ENCODE results near the gene ZNF629.
"Not testable (repeated sequence)": the region's sequence is repeated elsewhere in the genome, so short reads cannot be mapped to it uniquely, and the experiment has no call there.

Gene ZNF629

DNA sequence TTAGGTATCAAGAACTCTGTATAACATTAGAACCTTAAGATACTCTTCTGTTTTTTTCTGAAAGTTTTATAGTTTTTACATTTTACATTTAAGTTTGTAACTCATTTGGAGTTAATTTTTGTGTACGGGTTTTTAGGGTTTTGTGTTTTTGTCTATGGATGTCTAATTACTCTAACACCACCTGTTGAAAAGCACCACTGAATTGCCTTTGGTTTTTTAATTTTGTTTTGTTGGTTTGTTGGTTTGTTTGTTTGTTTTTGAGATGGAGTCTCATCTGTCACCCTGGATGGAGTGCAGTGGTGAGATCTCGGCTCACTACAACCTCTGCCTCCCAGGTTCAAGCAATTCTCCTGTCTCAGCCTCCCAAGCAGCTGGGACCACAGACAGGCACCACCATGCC, 29.8 kb upstream of the ZNF629 start:
- TF ChIP-seq, protein P1, sequence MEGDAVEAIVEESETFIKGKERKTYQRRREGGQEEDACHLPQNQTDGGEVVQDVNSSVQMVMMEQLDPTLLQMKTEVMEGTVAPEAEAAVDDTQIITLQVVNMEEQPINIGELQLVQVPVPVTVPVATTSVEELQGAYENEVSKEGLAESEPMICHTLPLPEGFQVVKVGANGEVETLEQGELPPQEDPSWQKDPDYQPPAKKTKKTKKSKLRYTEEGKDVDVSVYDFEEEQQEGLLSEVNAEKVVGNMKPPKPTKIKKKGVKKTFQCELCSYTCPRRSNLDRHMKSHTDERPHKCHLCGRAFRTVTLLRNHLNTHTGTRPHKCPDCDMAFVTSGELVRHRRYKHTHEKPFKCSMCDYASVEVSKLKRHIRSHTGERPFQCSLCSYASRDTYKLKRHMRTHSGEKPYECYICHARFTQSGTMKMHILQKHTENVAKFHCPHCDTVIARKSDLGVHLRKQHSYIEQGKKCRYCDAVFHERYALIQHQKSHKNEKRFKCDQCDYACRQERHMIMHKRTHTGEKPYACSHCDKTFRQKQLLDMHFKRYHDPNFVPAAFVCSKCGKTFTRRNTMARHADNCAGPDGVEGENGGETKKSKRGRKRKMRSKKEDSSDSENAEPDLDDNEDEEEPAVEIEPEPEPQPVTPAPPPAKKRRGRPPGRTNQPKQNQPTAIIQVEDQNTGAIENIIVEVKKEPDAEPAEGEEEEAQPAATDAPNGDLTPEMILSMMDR (conservative IDR thresholded peaks at IDR 0.05; ENCODE audit: low read length): no peak
- no peak for DNase-seq (ENCODE audit: low read depth)

DNA sequence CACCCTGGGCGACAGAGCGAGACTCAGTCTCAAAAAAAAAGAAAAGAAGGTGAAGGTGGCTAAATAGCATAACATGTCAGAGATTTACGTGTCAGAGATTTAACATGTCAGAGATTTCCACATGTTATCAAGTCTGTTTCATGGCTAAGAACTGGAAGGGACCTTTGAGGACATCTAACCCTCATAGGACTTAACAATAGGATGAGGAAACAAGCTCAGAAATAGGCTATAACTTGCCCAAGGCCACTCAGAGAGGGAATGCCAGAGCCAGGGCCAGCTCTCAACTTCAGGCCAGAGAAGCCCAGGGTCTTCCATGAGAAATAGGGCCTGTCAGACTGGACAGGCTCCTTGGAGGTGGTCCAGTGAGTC, 26.8 kb upstream of the ZNF629 start:
- peak overlapping the region; percentile 62 for H3K4me3 ChIP-seq (ENCODE audit: low read length)
- TF ChIP-seq, protein P1 (conservative IDR thresholded peaks at IDR 0.05; ENCODE audit: low read length): no peak
- DNase-seq (ENCODE audit: low read depth): no peak

More for the DNA sequence above, 29.8 kb upstream of the ZNF629 start:
- no peak overlapping the region for H3K4me3 ChIP-seq (ENCODE audit: low read length)

DNA sequence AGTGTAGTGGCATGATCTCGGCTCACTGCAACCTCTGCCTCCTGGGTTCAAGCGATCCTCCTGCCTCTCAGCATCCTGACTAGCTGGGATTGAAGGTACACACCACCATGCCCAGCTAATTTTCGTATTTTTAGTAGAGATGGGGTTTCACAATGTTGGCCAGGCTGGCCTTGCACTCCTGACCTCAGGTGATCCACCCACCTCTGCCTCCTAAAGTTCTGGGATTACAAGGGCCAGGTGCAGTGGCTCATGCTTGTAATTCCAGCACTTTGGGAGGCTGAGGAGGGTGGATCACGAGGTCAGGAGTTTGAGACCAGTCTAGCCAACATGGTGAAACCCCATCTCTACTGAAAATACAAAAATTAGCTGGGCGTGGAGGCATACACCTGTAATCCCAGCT, 22.7 kb upstream of the ZNF629 start:
- not testable (repeated sequence) for DNase-seq (ENCODE audit: low read depth); H3K4me3 ChIP-seq (ENCODE audit: low read length)

DNA sequence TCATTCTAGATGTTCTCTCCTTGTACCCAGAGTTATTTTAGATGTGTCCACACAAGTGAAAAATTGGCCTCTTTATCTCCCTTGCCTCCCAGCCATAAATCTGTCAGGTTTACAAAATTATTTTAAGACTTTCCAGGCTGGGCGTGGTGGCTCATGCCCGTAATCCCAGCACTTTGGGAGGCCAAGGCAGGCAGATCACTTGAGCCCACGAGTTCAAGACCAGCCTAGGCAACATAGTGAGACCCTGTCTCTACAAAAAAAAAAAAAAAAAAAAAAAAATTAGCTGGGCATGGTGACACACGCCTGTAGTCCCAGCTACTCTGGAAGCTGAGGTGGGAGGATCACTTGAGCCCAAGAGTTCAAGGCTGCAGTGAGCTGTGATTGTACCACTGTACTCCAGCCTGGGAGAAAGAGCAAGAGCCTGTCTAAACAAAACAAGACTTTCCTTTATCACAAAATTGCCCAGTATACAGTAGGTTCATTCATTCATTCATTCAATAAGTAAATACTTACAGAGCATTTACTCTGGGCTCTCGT, 22.0 kb upstream of the ZNF629 start:
- not testable (repeated sequence) for DNase-seq (ENCODE audit: low read depth); H3K4me3 ChIP-seq (ENCODE audit: low read length)

DNA sequence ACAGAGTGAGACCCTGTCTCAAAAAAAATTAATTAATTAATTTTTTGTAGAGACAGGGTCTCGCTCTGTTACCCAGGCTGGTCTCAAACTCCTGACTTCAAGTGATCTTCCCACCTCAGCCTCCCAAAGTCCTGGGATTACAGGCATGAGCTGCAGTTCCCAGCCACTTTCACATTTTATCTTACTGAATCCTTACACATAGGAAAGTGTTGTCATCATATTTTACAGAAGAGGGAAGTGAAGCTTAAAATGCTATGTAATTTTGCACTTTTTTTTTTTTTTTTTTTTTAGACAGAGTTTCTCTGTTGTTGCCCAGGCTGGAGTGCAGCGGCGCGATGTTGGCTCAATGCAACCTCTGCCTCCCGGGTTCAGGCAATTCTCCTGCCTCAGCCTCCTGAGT, 21.1 kb upstream of the ZNF629 start:
- DNase-seq (ENCODE audit: low read depth): no peak
- TF ChIP-seq, protein P1 (conservative IDR thresholded peaks at IDR 0.05; ENCODE audit: low read length): no peak
- H3K4me3 ChIP-seq (ENCODE audit: low read length): no peak overlapping the region

DNA sequence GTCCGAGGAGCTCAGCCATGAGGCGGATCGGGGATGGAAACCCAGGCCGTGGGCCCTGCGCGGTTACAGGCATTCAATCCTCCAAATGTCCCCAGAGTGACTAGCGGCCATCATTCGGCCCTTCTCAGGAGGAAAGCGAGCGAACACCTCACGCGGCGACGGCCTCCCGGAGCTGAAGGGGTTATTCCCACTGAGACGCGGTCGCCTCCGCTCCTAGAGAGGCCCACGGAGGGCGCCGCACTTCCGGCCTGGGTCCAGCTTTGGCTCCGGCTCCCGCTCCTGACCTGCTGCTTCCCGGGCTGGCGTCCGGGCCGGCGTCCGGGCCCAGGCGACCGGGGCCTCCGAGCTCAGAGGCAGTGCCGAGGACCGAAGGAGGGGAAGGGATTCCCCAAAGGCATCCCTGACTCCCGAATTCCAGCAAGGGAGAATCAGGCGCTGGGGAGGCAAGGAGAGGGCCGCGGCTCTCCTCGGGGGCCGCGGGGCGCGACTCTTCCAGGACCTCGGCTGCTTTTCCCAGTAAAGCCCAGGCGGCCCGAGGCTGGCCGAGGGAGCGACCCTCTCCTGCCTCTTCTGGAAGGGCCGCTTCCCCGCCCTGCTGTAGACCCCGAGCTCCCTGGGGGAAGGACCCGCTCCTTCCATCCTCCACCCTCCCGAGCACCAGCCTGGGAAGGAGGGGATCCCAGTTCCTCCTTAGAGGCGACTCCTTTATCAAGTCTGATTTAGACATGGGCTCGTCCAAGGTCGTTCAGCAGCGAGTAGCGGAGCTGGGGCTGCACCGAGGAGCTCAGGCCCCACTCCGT, 18.6 kb upstream of the ZNF629 start:
- H3K4me3 ChIP-seq (ENCODE audit: low read length): peak overlapping the region; percentile 83
- TF ChIP-seq, protein P1 (conservative IDR thresholded peaks at IDR 0.05; ENCODE audit: low read length): peak; percentile 21; the same call in 1 of the 2 replicates
- DNase-seq (ENCODE audit: low read depth): peak; percentile 81

DNA sequence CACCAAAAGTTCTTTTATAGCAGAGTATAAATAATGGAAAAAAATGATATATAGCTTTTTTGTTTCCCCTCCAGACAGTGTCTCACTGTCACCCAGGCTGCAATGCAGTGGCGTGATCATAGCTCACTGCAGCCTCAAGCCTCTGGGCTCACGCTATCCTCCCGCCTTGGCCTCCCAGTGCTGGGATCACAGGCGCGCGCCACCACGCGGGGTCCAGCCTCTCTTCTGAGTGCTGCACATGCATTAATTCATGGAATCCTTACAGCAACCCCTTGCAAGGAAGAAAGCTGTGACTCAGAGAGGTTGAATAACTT, 18.0 kb upstream of the ZNF629 start:
- peak; percentile 16 for DNase-seq (ENCODE audit: low read depth)
- peak overlapping the region; percentile 83 for H3K4me3 ChIP-seq (ENCODE audit: low read length)

DNA sequence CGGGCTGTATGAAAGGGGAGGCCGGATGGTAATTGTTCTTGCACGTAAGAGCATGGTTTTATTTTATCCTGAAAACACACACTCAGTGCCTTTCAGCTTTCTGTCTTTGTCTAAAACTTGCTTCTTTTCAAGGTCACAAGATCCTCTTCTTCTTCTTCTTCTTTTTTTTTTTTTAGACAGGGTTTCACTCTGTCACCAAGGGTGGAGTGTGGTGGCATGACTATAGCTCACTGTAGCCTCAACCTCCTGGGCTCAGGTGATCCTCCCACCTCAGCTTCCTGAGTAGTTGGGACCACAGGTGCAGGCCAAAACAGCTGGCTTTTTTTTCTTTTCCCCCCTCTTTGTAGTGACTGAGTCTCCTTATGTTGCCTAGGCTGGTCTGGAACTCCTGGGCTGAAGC, 15.9 kb upstream of the ZNF629 start:
- H3K4me3 ChIP-seq (ENCODE audit: low read length): no peak overlapping the region
- TF ChIP-seq, protein P1 (conservative IDR thresholded peaks at IDR 0.05; ENCODE audit: low read length): no peak
- no peak for DNase-seq (ENCODE audit: low read depth)

More for the DNA sequence above, 18.0 kb upstream of the ZNF629 start:
- TF ChIP-seq, protein P1 (conservative IDR thresholded peaks at IDR 0.05; ENCODE audit: low read length): no peak
